GM10847 (cell line): ENCODE data around the gene CRABP1.

ENCODE experiments used
- POLR2A ChIP-seq: IDR thresholded peaks from 2 replicates; pipeline ENCODE4 v1.6.1; 2011; ENCODE audit not compliant: insufficient read length; ENCODE audit errors: extremely low read depth

Gene CRABP1

DNA sequence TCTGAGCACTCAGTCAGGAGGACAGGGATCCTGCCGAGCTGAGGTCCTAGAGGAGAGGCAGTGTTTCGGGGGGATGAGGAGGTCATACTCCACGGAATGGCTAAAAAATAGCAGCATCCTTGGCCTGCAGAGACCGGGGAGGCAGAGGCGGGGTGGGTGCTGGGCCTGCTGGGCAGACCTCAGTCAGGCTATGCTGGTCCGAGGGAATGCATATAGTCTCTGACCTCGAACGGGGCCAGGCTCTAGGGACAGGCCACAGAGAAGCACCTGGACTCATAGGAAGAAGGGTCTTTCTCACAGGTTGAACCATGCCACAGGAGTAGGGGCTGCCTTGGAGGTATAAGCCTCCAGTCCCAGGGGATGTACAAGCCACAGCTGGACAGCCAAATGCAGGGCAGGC, 26.8 kb upstream of the CRABP1 start:
- no peak for TF ChIP-seq POLR2A

DNA sequence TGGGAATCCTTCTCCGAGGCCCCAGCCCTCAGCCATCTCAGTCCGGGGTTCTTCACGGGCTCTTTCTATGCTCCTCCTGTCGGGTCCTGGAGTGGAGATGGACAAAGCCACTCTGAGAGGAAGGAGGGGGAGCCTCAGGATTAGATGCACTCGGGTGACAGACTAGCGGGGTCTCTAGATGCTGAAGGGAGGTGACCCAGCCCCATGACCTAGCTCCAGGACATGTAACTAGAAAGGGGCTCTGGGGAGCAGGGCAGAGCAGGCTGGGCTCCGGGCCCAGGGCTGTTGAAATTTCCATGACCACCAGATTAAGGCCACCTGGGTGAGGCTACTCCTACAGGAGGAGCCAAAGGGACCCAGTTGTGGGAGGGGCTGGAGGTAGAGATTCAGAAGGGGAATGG, 26.0 kb upstream of the CRABP1 start:
- TF ChIP-seq POLR2A: no peak

DNA sequence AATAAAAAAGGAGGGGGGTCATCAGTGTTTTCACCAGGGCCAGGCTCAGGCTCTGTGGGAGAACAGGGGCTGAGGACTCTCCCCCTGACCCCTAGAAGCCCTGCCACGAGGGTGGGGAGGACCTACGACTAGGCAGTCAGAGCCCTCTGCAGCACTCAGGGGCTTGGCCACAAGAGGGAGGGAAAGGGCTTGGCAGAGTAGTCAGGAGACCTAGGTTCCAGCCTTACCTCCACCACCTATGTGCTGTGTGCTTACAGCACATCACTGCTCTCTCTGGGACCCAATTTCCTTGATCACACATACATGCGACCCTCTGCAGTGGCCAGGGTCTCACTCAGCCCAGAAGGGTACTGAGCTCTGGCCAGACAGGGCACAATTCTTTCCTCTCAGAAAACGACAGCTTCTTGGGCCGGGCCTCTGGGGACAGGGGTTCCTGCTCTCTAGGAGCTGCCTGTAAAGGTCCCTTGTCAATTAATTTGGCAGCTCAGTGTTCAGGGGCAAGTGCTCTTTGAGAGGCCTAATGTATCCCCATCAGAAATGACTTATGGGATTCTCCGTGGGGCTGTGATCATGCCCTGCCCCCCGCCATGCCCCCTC, 24.4 kb upstream of the CRABP1 start:
- TF ChIP-seq POLR2A: no peak

DNA sequence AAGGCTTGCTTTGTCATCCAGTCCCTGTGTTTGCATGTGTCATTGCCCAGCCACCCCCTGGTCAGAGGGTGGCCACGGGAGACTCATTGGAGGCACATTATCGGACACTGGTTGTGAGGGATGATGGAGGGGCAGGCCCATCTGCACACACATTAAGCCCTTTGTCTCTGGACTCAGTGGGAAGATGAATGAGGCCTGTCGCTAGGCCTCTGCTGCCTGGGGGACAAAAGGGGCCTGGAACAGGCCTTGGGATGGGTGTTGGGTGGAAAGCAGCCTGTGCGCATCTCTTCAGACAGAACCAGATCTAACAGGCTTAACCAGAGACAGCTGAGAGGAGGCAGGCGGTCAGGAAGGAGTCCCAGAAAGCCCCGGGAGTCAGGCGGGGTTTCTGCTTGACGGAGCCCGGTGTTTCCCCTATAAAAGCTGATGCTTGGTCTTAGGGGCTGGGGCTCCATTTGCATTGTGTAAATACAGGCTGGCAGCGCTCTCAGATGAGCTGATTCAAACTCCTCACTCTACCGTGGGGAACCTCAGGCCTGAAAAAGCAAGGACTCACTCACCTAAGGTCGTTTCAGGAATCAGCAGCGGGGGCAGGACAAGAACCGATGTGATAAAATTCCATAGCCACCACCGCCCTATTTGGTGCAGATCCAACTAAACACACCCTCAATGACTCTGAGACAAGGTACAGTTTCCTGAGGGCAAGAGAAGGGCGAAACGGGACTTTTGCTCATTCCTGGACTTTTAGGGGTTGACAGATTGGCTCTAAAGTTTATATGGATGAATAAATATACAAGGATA, 23.7 kb upstream of the CRABP1 start:
- no peak for TF ChIP-seq POLR2A

DNA sequence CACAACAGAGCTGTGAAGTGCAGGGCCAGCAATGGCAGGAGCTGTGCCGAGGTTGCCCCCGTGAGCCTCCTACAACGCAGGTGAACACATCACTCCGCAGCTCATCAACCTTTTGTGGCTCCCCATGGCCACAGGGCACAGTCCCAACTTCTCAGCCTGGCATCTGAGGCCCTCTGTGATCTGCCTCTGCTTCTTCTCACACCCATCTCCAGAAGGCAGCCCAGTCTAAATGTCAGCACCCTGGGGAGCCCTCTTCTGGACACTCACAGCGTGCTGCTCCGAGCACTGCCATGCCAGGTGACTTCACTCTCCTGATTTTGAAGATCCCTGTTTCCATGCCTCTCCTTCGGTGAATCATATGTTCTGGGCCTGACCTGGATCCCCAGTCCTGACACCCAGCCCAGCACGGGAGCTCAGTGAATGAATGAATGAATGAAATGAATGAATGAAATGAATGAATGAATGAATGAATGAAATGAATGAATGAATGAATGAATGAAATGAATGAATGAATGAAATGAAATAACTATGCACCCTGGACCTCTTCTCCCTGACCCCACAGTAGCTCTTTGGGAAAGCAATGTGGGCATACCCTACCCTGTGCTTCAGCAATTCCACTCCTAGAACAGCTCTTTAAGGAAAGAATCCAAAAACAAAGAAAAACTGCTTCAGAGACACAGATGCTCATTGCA, 22.9 kb upstream of the CRABP1 start:
- TF ChIP-seq POLR2A: no peak

DNA sequence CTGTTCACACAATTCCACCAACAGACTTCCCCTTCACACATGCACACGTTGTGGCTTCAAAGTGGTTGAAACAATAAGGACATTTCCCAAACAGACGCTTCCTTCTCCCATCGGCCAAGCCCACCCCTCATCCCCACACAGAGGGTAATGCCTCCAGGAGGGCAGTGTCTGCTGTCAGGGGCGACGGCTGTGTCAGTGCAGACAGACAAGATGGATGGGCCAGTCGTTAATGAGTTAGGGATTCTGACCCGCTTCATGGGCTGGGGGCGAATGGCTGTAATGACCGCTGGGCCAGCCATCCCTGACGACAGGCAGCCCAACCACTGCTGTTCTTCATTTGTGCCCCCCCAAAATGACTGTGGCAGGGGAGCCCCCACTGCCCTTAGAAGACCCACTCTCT, 20.6 kb upstream of the CRABP1 start:
- no peak for TF ChIP-seq POLR2A

DNA sequence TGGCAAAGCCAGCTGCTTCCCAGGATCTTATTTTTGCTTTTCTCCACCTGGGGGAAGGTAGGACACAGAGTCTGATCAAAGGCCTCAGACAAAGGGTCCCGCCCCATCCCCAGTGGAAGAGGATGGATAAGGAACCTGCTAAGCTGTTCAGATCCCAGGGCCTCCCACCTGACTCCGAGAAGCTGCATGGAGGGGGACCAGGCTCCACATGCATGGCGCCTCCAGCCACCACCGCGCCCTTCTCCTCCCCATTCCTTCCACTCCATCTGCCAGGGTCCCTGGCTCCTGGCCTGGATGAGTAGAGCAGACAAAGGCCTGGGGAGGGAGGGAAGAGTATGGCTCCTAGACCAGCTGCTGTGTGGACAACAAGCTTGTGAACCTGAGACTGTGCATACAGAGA, 20.0 kb upstream of the CRABP1 start:
- no peak for TF ChIP-seq POLR2A

DNA sequence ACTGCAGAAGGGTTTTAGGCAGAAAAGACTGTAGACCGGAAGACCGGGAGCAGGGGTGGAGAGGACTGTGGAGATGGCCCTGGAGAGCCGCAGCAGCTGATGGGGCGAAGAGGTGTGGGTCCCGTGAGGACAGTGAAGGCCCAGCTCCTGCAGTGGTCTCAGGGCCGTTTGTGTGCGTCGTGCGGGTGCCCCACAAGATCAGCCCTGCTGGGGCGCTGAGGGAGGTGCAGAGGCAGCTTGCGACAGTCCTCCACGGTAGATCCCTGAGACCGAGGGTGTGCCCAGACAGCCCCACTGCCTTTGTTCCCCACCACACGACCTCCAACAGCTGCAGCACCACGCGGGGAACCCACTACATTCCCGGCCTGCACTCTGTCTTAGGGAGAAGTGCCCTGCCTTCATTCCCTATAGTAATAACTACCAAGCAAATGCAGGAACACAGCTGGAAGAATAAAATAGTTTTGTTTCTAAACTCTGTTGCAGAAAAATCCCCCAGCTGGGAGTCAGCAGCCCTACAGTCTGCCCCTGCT, 19.0 kb upstream of the CRABP1 start:
- TF ChIP-seq POLR2A: no peak

DNA sequence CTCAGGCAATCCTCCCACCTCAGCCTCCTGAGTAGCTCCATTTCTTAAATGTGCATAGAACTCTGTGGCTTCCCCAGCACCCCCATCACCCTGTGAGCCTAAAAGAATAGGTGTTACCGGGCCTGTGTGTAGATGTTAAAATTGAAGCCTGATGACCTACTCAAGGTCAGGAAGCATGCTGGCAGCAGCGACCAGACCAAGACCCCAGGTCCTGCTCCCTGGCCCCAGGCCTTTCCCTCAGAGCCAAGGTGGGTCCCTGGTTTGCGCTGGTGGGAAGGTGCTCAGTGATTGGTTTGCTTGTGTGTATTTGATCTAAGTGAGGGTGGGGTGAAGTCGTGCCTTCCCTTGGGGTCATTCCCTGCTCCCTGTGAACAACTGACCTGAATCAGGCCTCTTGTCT, 18.4 kb upstream of the CRABP1 start:
- no peak for TF ChIP-seq POLR2A

DNA sequence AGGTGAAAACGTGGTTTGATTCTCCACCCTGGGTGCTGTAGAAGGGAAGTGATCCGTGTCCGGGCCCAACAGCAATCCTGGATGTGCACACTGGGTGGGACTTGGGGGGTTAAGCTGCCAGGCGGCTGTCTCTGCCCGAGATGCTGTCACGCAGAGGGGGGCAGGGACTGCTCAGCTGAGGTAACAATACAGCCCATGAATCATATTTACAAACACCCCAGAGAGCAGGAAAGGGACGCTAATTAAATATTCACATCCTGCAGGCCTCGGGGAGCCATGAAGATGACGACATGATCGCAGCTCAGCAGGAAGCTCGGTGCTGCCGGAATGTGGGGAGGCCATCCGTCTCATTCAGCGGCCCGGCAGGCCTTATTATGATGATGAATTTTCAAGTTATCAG, 17.9 kb upstream of the CRABP1 start:
- TF ChIP-seq POLR2A: no peak

DNA sequence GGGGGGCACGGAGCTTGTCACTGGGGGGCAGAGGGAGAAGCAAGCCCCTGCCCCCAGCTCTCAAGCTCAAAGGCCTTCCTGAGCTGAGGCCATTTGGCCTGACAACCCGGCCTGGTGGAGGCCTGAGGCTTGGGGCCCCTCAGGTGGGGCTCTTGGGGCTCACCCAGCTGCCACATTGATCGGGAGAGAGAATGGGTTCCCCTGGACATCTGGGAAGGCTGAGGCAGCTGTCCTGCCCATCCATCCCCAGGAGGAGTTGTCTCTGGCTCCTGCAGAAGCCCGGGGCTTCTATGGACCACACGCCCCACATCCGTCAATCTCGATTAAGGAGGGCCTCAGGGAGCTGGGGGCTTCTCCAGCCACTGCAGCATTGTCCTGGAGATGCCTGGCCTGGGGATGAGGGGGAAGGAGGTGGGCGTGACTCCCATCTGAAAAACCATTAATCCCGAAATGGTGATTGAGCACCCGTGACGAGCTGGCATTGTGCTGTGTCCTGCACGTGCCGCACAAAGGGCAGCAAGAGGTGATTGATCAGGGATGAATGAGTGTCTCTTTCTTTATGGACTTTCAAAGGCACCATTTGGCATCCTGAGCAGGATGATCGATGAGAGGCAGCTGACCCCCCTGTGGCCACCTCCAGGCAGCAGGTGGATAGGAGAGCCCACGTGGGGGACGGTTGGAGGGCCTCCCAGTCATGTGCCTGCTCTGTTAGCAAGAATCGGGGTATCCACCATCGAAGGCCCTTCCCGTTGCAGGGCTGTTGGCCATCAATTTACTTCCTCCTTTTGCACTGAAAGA, 17.2 kb upstream of the CRABP1 start:
- no peak for TF ChIP-seq POLR2A

DNA sequence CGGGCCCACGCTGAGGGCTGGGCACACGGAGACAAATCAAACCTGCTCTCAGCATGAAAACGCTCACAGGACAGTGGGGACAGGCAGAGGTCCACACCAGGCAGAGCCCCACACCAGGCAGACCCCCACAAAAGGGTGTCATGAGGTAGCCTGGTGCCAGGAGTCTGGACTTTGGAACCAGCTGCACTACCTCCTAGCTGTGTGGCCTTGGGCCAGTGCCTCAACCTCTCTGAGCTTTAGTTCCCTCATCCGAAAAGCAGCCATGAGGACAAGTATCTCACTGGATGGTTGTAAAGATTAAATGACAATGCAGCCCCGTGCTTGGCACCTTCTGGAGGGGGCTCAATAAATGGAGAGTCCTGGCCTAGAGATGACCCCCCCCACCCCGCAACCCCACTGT, 16.5 kb upstream of the CRABP1 start:
- TF ChIP-seq POLR2A: no peak

DNA sequence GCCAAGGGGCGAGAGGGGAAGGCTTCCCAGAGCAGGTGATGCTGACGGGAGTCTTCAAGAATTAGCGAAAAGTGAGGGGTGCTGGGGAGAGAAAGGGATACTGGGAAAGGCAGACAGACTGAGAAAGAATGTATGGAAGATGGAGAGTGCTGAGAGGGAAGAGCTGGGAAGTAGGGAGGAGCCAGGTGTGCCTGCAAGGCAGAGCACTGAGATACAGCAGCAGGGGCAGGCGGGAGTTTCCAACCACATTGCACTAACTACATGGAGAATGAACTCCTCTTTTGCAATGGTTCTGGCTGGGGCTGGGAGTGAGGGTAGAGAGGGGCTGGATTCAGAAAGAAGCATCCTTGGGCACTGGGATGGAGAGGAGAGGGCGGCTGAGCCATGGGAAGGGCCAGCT, 16.0 kb upstream of the CRABP1 start:
- no peak for TF ChIP-seq POLR2A

DNA sequence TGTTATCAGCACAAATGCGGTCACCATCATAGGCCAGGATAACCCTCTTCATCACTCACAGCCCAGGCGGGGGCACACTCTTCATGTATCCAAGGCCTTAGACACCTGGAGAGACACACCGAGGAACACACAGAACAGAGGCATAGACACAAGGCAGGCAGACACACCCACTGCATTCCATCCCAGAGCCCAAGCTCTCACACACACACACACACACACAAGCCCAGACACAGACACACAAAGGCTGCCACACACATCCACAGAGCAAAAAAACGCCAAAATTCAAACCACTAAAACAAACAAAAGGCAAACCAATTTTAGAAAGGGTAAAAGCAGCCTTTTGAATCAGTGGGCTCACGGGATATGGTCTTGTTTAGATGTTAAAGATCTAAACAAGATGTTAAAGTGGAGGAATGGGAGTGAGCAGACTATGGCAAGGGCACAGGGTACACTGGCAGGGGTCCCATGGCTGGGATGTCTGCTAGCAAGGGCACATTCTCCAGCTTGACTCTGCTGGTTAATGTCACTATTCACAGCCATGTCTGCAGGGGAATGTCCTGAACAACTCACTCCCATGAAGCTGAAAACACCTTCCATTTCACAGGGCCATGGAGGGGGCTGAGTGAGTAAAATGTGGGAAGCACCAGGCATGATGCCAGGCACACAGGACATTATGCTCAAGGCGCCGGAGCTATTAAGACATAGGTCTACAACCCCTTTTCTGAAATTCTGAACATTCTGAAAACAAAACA, 14.9 kb upstream of the CRABP1 start:
- no peak for TF ChIP-seq POLR2A

DNA sequence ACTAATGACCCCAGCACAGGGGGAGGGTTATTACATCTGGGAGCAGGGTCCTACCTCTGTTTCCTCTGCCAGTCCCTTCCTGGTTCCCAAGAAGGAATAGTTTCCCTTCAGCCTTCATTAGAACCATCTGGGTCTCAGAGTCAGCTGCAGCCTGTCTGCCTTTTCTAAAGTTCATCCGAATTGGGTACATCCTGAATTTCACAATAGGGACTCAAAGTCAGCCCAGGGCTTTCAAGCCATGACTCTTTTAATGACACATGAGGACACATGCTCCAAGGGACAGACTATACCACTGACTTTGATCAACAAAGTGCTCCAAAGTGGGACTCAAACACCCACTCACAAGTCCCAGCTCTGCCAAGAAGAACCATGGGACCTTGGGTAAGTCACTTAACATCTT, 12.7 kb upstream of the CRABP1 start:
- TF ChIP-seq POLR2A: no peak
